ENCODE data around the gene HCN4.
A peak's percentile ranks its signal among the peaks of the same experiment; 100 is the strongest.

HCN4 gene

GRCh38 chr15:73331991-73332925 is 36.5 kb downstream of the HCN4 start:
- Mint-ChIP-seq H3K4me1 (ENCODE audit: low read depth) (no peaks in the 10 kb centered on the region), H3K4me3 (no peak overlapping the region), H3K27ac (no peak overlapping the region), H3K9me3 (no peaks in the 10 kb centered on the region), H3K27me3 (ENCODE audit: low read depth) (no peaks in the 10 kb centered on the region), H3K36me3 (ENCODE audit: low read depth) (no peaks in the 10 kb centered on the region)
- DNase-seq (ENCODE audit: low spot score), result no peak

- Mint-ChIP-seq H3K27me3 (ENCODE audit: low read depth) (no peaks in the 10 kb centered on the region), H3K27ac (no peak overlapping the region), H3K36me3 (ENCODE audit: low read depth) (no peaks in the 10 kb centered on the region), H3K9me3 (no peaks in the 10 kb centered on the region), H3K4me1 (ENCODE audit: low read depth) (no peaks in the 10 kb centered on the region), H3K4me3 (no peak overlapping the region)
- DNase-seq (ENCODE audit: low spot score), result no peak
Measured at GRCh38 chr15:73331501-73331900, 37.3 kb downstream of the HCN4 start.

GRCh38 chr15:73330206-73331051 is 38.3 kb downstream of the HCN4 start:
- Mint-ChIP-seq H3K27me3 (ENCODE audit: low read depth) (peaks cover 4% of the 10 kb centered on the region), H3K4me1 (ENCODE audit: low read depth) (peaks cover 4% of the 10 kb centered on the region), H3K27ac (no peak overlapping the region), H3K36me3 (ENCODE audit: low read depth) (no peaks in the 10 kb centered on the region), H3K9me3 (no peaks in the 10 kb centered on the region), H3K4me3 (no peak overlapping the region)
- DNase-seq (ENCODE audit: low spot score), result no peak

- Mint-ChIP-seq H3K27me3 (ENCODE audit: low read depth) (peaks cover 4% of the 10 kb centered on the region), H3K27ac (no peak overlapping the region), H3K9me3 (no peaks in the 10 kb centered on the region), H3K36me3 (ENCODE audit: low read depth) (no peaks in the 10 kb centered on the region), H3K4me1 (ENCODE audit: low read depth) (peaks cover 4% of the 10 kb centered on the region), H3K4me3 (no peak overlapping the region)
- no peak for DNase-seq (ENCODE audit: low spot score)
Measured at GRCh38 chr15:73329501-73330200, 39.1 kb downstream of the HCN4 start.

GRCh38 chr15:73328981-73329380 is 39.8 kb downstream of the HCN4 start:
- no peak for DNase-seq (ENCODE audit: low spot score)
- Mint-ChIP-seq H3K27ac (no peak overlapping the region), H3K4me1 (ENCODE audit: low read depth) (peaks cover 4% of the 10 kb centered on the region), H3K27me3 (ENCODE audit: low read depth) (peaks cover 4% of the 10 kb centered on the region), H3K4me3 (no peak overlapping the region), H3K9me3 (no peaks in the 10 kb centered on the region), H3K36me3 (ENCODE audit: low read depth) (no peaks in the 10 kb centered on the region)

- Mint-ChIP-seq H3K4me3 (no peak overlapping the region), H3K9me3 (no peaks in the 10 kb centered on the region), H3K36me3 (ENCODE audit: low read depth) (no peaks in the 10 kb centered on the region), H3K27me3 (ENCODE audit: low read depth) (peaks cover 4% of the 10 kb centered on the region), H3K27ac (no peak overlapping the region), H3K4me1 (ENCODE audit: low read depth) (peaks cover 4% of the 10 kb centered on the region)
- DNase-seq (ENCODE audit: low spot score), result no peak
Measured at GRCh38 chr15:73328149-73328820, 40.5 kb downstream of the HCN4 start.

- no peaks in the 10 kb centered on the region for H3K36me3 Mint-ChIP-seq (ENCODE audit: low read depth)
- no peak overlapping the region for H3K4me3 Mint-ChIP-seq
- H3K27me3 Mint-ChIP-seq (ENCODE audit: low read depth), result peaks cover 4% of the 10 kb centered on the region
- H3K9me3 Mint-ChIP-seq, result no peaks in the 10 kb centered on the region
- peaks cover 4% of the 10 kb centered on the region for H3K4me1 Mint-ChIP-seq (ENCODE audit: low read depth)
- no peak overlapping the region for H3K27ac Mint-ChIP-seq
- no peak for DNase-seq (ENCODE audit: low spot score)
Measured at GRCh38 chr15:73326157-73326556, 42.6 kb downstream of the HCN4 start.

GRCh38 chr15:73325191-73325861 is 43.4 kb downstream of the HCN4 start:
- H3K27ac Mint-ChIP-seq, result peak overlapping the region; percentile 55
- no peak overlapping the region for H3K4me3 Mint-ChIP-seq
- peak; percentile 16 for DNase-seq (ENCODE audit: low spot score)
- peaks cover 4% of the 10 kb centered on the region for H3K27me3 Mint-ChIP-seq (ENCODE audit: low read depth)
- H3K9me3 Mint-ChIP-seq, result no peaks in the 10 kb centered on the region
- no peaks in the 10 kb centered on the region for H3K36me3 Mint-ChIP-seq (ENCODE audit: low read depth)
- H3K4me1 Mint-ChIP-seq (ENCODE audit: low read depth), result peaks cover 4% of the 10 kb centered on the region

- DNase-seq (ENCODE audit: low spot score), result no peak
- Mint-ChIP-seq H3K27ac (no peak overlapping the region), H3K4me3 (no peak overlapping the region), H3K4me1 (ENCODE audit: low read depth) (peaks cover 4% of the 10 kb centered on the region), H3K27me3 (ENCODE audit: low read depth) (peaks cover 4% of the 10 kb centered on the region), H3K36me3 (ENCODE audit: low read depth) (no peaks in the 10 kb centered on the region), H3K9me3 (no peaks in the 10 kb centered on the region)
Measured at GRCh38 chr15:73324496-73325170, 44.1 kb downstream of the HCN4 start.

GRCh38 chr15:73323956-73324355 is 44.8 kb downstream of the HCN4 start:
- DNase-seq (ENCODE audit: low spot score), result no peak
- H3K4me3 Mint-ChIP-seq, result no peak overlapping the region
- H3K27me3 Mint-ChIP-seq (ENCODE audit: low read depth), result peaks cover 8% of the 10 kb centered on the region

GRCh38 chr15:73323374-73323955 is 45.3 kb downstream of the HCN4 start:
- Mint-ChIP-seq H3K9me3 (no peaks in the 10 kb centered on the region), H3K36me3 (ENCODE audit: low read depth) (no peaks in the 10 kb centered on the region), H3K27ac (no peak overlapping the region), H3K4me3 (no peak overlapping the region), H3K4me1 (ENCODE audit: low read depth) (peaks cover 4% of the 10 kb centered on the region), H3K27me3 (ENCODE audit: low read depth) (peaks cover 8% of the 10 kb centered on the region)
- DNase-seq (ENCODE audit: low spot score), result no peak

More at GRCh38 chr15:73323956-73324355, 44.8 kb downstream of the HCN4 start:
- Mint-ChIP-seq H3K27ac (no peak overlapping the region), H3K36me3 (ENCODE audit: low read depth) (no peaks in the 10 kb centered on the region), H3K9me3 (no peaks in the 10 kb centered on the region), H3K4me1 (ENCODE audit: low read depth) (peaks cover 4% of the 10 kb centered on the region)

- H3K36me3 Mint-ChIP-seq (ENCODE audit: low read depth), result no peaks in the 10 kb centered on the region
- no peak for DNase-seq (ENCODE audit: low spot score)
- no peaks in the 10 kb centered on the region for H3K9me3 Mint-ChIP-seq
- H3K27ac Mint-ChIP-seq, result no peak overlapping the region
- H3K4me1 Mint-ChIP-seq (ENCODE audit: low read depth), result peaks cover 4% of the 10 kb centered on the region
- no peak overlapping the region for H3K4me3 Mint-ChIP-seq
- peaks cover 9% of the 10 kb centered on the region for H3K27me3 Mint-ChIP-seq (ENCODE audit: low read depth)
Measured at GRCh38 chr15:73322665-73323373, 45.9 kb downstream of the HCN4 start.

All from T-helper 2 cell treated with Interferon-gamma antibody and Interleukin-4, amounts not matched to agents 5 μg/mL and 100 μg/mL, for 36 hours (primary cell).